Measurements from ENCODE around the gene MOB3A. TPM values are rescaled to one million over a fixed set of nuclear protein-coding genes. Genes with fewer than 3 reads are reported as not detected.

Gene MOB3A
- total and polyA plus RNA-seq, 2 of the 13 experiments (the other 11 are each of a cell fraction or from before 2014, with no cell fraction given), result 3.5 to 17.8 TPM

- TF ChIP-seq, protein P1, sequence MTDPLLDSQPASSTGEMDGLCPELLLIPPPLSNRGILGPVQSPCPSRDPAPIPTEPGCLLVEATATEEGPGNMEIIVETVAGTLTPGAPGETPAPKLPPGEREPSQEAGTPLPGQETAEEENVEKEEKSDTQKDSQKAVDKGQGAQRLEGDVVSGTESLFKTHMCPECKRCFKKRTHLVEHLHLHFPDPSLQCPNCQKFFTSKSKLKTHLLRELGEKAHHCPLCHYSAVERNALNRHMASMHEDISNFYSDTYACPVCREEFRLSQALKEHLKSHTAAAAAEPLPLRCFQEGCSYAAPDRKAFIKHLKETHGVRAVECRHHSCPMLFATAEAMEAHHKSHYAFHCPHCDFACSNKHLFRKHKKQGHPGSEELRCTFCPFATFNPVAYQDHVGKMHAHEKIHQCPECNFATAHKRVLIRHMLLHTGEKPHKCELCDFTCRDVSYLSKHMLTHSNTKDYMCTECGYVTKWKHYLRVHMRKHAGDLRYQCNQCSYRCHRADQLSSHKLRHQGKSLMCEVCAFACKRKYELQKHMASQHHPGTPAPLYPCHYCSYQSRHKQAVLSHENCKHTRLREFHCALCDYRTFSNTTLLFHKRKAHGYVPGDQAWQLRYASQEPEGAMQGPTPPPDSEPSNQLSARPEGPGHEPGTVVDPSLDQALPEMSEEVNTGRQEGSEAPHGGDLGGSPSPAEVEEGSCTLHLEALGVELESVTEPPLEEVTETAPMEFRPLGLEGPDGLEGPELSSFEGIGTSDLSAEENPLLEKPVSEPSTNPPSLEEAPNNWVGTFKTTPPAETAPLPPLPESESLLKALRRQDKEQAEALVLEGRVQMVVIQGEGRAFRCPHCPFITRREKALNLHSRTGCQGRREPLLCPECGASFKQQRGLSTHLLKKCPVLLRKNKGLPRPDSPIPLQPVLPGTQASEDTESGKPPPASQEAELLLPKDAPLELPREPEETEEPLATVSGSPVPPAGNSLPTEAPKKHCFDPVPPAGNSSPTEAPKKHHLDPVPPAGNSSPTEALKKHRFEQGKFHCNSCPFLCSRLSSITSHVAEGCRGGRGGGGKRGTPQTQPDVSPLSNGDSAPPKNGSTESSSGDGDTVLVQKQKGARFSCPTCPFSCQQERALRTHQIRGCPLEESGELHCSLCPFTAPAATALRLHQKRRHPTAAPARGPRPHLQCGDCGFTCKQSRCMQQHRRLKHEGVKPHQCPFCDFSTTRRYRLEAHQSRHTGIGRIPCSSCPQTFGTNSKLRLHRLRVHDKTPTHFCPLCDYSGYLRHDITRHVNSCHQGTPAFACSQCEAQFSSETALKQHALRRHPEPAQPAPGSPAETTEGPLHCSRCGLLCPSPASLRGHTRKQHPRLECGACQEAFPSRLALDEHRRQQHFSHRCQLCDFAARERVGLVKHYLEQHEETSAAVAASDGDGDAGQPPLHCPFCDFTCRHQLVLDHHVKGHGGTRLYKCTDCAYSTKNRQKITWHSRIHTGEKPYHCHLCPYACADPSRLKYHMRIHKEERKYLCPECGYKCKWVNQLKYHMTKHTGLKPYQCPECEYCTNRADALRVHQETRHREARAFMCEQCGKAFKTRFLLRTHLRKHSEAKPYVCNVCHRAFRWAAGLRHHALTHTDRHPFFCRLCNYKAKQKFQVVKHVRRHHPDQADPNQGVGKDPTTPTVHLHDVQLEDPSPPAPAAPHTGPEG (CRISPR knock-in tag; IDR thresholded peaks at IDR 0.05), result no peak
- TF ChIP-seq, protein P2, sequence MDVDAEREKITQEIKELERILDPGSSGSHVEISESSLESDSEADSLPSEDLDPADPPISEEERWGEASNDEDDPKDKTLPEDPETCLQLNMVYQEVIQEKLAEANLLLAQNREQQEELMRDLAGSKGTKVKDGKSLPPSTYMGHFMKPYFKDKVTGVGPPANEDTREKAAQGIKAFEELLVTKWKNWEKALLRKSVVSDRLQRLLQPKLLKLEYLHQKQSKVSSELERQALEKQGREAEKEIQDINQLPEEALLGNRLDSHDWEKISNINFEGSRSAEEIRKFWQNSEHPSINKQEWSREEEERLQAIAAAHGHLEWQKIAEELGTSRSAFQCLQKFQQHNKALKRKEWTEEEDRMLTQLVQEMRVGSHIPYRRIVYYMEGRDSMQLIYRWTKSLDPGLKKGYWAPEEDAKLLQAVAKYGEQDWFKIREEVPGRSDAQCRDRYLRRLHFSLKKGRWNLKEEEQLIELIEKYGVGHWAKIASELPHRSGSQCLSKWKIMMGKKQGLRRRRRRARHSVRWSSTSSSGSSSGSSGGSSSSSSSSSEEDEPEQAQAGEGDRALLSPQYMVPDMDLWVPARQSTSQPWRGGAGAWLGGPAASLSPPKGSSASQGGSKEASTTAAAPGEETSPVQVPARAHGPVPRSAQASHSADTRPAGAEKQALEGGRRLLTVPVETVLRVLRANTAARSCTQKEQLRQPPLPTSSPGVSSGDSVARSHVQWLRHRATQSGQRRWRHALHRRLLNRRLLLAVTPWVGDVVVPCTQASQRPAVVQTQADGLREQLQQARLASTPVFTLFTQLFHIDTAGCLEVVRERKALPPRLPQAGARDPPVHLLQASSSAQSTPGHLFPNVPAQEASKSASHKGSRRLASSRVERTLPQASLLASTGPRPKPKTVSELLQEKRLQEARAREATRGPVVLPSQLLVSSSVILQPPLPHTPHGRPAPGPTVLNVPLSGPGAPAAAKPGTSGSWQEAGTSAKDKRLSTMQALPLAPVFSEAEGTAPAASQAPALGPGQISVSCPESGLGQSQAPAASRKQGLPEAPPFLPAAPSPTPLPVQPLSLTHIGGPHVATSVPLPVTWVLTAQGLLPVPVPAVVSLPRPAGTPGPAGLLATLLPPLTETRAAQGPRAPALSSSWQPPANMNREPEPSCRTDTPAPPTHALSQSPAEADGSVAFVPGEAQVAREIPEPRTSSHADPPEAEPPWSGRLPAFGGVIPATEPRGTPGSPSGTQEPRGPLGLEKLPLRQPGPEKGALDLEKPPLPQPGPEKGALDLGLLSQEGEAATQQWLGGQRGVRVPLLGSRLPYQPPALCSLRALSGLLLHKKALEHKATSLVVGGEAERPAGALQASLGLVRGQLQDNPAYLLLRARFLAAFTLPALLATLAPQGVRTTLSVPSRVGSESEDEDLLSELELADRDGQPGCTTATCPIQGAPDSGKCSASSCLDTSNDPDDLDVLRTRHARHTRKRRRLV (CRISPR knock-in tag; IDR thresholded peaks at IDR 0.05), result peak; percentile 88
- TF ChIP-seq, protein P3, sequence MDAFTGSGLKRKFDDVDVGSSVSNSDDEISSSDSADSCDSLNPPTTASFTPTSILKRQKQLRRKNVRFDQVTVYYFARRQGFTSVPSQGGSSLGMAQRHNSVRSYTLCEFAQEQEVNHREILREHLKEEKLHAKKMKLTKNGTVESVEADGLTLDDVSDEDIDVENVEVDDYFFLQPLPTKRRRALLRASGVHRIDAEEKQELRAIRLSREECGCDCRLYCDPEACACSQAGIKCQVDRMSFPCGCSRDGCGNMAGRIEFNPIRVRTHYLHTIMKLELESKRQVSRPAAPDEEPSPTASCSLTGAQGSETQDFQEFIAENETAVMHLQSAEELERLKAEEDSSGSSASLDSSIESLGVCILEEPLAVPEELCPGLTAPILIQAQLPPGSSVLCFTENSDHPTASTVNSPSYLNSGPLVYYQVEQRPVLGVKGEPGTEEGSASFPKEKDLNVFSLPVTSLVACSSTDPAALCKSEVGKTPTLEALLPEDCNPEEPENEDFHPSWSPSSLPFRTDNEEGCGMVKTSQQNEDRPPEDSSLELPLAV (CRISPR knock-in tag; conservative IDR thresholded peaks at IDR 0.05; ENCODE audit: low read depth), result no peak
- TF ChIP-seq, protein P4, sequence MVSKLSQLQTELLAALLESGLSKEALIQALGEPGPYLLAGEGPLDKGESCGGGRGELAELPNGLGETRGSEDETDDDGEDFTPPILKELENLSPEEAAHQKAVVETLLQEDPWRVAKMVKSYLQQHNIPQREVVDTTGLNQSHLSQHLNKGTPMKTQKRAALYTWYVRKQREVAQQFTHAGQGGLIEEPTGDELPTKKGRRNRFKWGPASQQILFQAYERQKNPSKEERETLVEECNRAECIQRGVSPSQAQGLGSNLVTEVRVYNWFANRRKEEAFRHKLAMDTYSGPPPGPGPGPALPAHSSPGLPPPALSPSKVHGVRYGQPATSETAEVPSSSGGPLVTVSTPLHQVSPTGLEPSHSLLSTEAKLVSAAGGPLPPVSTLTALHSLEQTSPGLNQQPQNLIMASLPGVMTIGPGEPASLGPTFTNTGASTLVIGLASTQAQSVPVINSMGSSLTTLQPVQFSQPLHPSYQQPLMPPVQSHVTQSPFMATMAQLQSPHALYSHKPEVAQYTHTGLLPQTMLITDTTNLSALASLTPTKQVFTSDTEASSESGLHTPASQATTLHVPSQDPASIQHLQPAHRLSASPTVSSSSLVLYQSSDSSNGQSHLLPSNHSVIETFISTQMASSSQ (IDR thresholded peaks at IDR 0.05; ENCODE audit: low read depth), result no peak
- TF ChIP-seq, protein P4 (CRISPR knock-in tag; IDR thresholded peaks at IDR 0.05; ENCODE audit: borderline replicate concordance), result 0 out of 2 replicates have a peak, but pooled peaks have one; percentile 29
- peak; percentile 75 for TF ChIP-seq ZKSCAN8 (CRISPR knock-in tag; IDR thresholded peaks at IDR 0.05; ENCODE audit: borderline replicate concordance)
- no peak for TF ChIP-seq MLLT10 (CRISPR knock-in tag; IDR thresholded peaks at IDR 0.05)
- peak; percentile 55 for TF ChIP-seq HNF4A (CRISPR knock-in tag; IDR thresholded peaks at IDR 0.05)
- peak; percentile 55; the same call in 1 of the 2 replicates for TF ChIP-seq CREM (IDR thresholded peaks at IDR 0.05)
- no peak for TF ChIP-seq CREM (CRISPR knock-in tag; IDR thresholded peaks at IDR 0.05)
- TF ChIP-seq SMAD9 (CRISPR knock-in tag; IDR thresholded peaks at IDR 0.05), result 0 out of 2 replicates have a peak, but pooled peaks have one; percentile 46
Observed at GRCh38 chr19:2061495-2062388, 34.4 kb downstream of the MOB3A start (continued).

Data from HepG2 (cell line).